Rectal smooth muscle tissue (tissue), 1 donor: ENCODE data around the gene CDR2.
A peak's percentile ranks its signal among the peaks of the same experiment; 100 is the strongest.
"Not testable (repeated sequence)": the region's sequence is repeated elsewhere in the genome, so short reads cannot be mapped to it uniquely, and the experiment has no call there.

Experiments used
- H3K27ac ChIP-seq: one replicate; pipeline ENCODE4 v1.7.0; 2013; ENCODE audit warnings: low read depth, low read length, inconsistent platforms
- H3K27me3 ChIP-seq: one replicate; pipeline ENCODE4 v1.7.0; 2013; ENCODE audit warnings: low read length; ENCODE audit not compliant: control insufficient read depth, insufficient read depth
- H3K36me3 ChIP-seq: one replicate; pipeline ENCODE4 v1.7.0; 2013; ENCODE audit warnings: low read length; ENCODE audit not compliant: control insufficient read depth, insufficient read depth
- H3K4me1 ChIP-seq: one replicate; pipeline ENCODE4 v1.7.0; 2013; ENCODE audit warnings: low read length; ENCODE audit not compliant: control insufficient read depth, insufficient read depth
- H3K4me3 ChIP-seq: one replicate; pipeline ENCODE4 v1.7.0; 2013; ENCODE audit warnings: low read length
- H3K9ac ChIP-seq: one replicate; pipeline ENCODE4 v1.7.0; 2013; ENCODE audit warnings: low read length

The CDR2 gene

DNA sequence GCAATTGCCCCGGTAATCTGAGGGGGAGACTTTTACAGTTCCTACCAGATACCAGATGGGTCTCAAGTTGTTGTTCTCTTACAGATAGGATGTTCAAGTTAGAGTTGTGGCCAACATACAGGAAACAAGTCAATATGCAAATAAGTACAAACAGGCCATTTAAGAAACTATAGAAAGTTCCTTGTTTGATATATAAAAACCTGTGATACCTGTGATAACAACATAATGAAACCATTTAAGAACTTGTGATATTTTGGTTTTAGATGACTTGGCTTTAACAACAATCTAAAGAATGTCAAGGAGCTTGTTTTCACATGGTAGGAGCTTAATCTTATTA is 16.8 kb downstream of the CDR2 start:
- Histone ChIP-seq H3K36me3 (peaks cover 11% of the 10 kb centered on the region), H3K4me3 (no peak overlapping the region), H3K27ac (no peak overlapping the region), H3K4me1 (peaks cover 9% of the 10 kb centered on the region), H3K27me3 (no peaks in the 10 kb centered on the region), H3K9ac (no peak overlapping the region)

DNA sequence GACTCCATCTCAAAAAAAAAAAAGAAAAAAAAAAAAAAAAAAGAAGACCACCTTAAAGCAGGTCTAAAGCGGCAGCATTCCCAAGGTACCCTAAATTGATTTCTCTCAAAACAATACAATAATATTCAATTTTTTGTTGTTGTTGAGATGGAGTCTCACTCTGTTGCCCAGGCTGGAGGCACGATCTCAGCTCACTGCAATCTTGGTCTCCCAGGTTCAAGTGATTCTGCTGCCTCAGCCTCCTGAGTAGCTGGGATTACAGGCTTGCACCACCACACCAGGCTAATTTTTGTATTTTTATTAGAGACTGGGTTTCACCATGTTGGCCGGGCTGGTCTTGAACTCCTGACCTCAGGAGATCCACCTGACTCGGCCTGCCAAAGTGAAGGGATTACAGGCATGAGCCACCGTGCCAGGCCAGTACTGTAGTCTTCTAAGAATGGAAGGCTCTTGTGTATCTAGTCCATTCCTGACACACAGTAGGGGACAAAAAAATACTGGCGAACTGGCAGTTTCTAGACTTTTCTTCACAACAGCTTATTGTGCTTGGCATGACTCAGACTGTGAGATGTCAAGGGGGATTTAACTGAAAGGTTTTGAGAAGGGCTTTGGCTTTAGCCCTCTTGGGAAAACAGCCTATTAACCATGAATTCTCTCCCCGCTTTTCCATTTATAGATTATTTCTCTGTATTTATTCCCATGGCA is 17.3 kb downstream of the CDR2 start:
- H3K27ac ChIP-seq = no peak overlapping the region
- H3K36me3 ChIP-seq = peaks cover 11% of the 10 kb centered on the region
- no peak overlapping the region for H3K9ac ChIP-seq
- H3K4me3 ChIP-seq = no peak overlapping the region
- peaks cover 9% of the 10 kb centered on the region for H3K4me1 ChIP-seq
- no peaks in the 10 kb centered on the region for H3K27me3 ChIP-seq

DNA sequence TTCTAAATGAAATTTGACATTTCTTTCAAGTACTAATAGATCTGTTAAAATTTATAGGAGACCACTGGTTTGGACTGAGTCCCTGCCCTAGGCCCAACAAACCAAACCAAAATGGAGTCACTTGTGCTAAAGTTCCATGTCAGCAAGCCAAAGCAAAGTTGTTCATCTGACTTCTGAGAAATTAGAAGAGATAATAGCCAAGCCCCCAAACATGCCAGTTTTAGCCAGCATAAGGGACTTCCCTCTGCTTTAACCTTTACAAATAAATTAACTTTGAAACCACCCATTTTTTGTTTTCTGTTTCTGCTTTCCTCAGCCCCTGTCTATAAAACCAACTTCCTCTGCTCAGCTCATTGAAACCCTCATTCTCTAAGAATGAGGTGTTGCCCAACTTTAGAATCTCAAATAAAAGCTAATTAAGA is 18.9 kb downstream of the CDR2 start:
- Histone ChIP-seq H3K27ac (no peak overlapping the region), H3K9ac (no peak overlapping the region), H3K36me3 (peaks cover 5% of the 10 kb centered on the region), H3K4me1 (peaks cover 9% of the 10 kb centered on the region), H3K4me3 (no peak overlapping the region), H3K27me3 (no peaks in the 10 kb centered on the region)

DNA sequence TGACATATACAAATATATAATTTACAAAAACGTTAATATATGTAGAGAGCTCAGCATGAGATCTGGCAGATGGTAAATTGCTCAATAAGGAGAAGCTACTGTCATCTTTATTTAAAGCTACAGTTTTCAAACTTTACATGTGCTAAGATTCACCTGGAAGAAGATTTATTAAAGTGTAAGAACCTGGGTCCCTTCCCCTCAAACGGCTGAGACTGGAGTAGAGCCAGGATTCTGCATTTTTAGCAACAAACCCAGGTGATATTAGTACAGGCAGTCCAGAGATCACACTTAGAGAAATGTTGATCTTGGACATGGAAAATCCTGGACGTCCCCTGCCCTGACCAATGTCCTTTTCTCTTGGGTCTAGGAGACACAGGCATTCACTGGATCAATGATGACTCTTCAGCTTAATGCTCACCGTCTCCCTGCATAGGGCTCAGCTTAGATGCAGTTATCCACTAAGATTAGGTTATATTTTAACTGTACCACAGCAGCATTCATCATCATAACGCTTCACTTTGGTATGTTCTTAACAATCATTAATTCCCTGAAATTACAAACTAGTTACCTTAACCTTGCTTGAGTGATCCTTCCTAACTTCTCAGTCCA is 20.4 kb downstream of the CDR2 start:
- H3K36me3 ChIP-seq = peaks cover 11% of the 10 kb centered on the region
- peak overlapping the region; percentile 73 for H3K27ac ChIP-seq
- peaks cover 9% of the 10 kb centered on the region for H3K4me1 ChIP-seq
- H3K27me3 ChIP-seq = no peaks in the 10 kb centered on the region
- H3K9ac ChIP-seq = no peak overlapping the region
- no peak overlapping the region for H3K4me3 ChIP-seq

DNA sequence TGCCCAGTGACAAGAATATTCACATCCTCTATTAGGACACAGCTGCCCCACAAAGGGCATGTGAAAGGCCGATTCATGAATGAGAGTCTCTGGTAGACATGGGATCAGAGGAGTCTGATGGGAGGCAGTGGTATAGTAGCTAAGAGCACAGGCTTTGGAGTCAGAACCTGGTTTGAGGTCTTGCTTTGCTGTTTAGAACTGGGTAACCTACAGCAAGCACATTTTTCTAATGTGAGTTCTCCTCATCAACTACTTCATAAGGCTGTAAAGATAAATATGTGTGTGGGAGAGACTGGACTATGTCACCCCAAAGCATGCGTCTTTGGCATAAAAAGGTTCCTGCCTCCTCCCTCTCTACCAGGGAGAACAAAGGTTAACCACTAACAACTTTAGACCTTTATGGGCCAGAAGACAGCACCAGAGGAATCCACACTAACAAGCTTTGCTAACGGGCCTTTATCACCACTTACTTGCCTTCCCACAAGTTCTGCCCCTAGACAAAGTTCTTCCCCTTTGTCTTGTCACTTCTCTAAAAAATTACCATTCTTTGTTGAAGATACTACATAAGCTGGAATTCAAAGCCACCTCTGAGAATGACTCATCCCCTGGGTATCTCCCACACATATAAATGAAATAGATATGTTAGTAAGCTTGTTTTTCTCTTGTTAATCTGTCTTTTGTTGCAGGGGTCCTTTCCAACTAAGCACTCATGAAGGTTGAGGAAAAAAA is 21.1 kb downstream of the CDR2 start:
- H3K27me3 ChIP-seq = no peaks in the 10 kb centered on the region
- H3K4me1 ChIP-seq = peaks cover 9% of the 10 kb centered on the region
- peak overlapping the region; percentile 73 for H3K27ac ChIP-seq
- H3K4me3 ChIP-seq = no peak overlapping the region
- H3K9ac ChIP-seq = no peak overlapping the region
- H3K36me3 ChIP-seq = peaks cover 11% of the 10 kb centered on the region

DNA sequence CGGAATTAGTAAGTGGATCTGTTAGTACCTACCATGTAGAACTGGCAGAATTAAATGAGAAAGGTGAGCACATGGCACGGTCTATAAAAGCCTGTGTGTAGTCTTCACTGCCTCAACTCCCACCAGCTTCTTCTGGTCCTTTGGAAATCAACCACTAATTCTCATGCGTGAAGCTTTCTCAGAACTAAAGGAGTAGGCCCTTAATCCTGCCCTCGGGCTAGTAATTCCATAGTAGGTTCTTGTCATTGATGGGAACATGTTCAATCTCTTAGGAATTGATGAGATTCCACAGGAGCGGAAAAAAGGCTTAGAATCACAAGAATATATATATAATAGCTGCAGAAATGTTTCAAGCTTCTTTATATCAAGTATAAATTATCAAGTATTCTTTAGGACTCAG is 21.7 kb downstream of the CDR2 start:
- Histone ChIP-seq H3K4me3 (no peak overlapping the region), H3K27me3 (no peaks in the 10 kb centered on the region), H3K36me3 (peaks cover 14% of the 10 kb centered on the region), H3K27ac (peak overlapping the region; percentile 73), H3K9ac (no peak overlapping the region), H3K4me1 (peaks cover 9% of the 10 kb centered on the region)

DNA sequence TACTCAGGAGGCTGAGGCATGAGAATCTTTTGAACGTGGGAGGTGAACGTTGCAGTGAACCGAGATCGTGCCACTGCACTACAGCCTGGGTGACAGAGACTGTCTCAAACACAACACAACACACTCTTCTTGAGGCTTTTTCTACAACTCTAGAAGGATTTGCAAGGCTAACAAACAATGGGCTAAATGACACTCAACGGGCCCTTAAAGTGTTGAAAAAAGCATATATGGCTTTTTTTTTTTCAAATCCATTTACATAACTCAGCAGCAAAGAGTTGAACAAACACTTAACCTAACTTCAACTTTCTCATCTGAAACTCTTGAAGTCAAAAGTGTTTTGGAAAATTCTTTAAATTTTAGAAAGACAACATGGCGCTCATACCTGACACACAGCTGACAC is 22.3 kb downstream of the CDR2 start:
- Histone ChIP-seq H3K27me3 (no peaks in the 10 kb centered on the region), H3K9ac (no peak overlapping the region), H3K4me1 (peaks cover 14% of the 10 kb centered on the region), H3K4me3 (no peak overlapping the region), H3K27ac (no peak overlapping the region), H3K36me3 (peaks cover 15% of the 10 kb centered on the region)

DNA sequence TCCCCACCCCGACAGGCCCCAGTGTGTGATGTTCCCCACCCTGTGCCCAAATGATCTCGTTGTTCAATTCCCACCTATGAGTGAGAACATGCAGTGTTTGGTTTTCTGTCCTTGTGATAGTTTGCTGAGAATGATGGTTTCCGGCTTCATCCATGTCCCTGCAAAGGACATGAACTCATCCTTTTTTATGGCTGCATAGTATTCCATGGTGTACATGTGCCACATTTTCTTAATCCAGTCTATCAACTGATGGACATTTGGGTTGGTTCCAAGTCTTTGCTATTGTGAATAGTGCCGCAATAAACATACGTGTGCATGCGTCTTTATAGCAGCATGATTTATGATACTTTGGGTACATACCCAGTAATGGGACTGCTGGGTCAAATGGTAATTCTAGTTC is 23.4 kb downstream of the CDR2 start:
- H3K36me3 ChIP-seq = peaks cover 23% of the 10 kb centered on the region
- not testable (repeated sequence) for H3K27me3 ChIP-seq, H3K9ac ChIP-seq, H3K4me3 ChIP-seq, H3K27ac ChIP-seq
- peaks cover 26% of the 10 kb centered on the region for H3K4me1 ChIP-seq

DNA sequence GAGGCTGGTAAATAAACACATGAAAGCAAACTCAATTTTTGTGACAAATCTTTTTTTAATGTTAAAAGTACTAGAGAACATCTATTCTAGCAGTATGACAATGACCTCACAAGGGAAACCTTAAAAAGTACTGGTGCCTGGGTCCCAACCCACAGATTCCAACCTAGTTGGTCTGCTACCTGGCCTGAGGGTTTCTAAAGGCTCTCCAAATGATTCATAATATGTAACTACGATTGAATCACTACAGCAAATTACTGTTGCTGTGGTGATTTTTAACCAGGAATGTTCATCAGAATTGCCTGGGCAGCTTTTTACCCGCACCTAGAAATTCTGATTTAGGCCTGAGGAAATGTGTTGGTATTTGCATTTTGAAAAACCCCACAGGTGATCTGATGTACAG is 26.1 kb downstream of the CDR2 start:
- no peaks in the 10 kb centered on the region for H3K27me3 ChIP-seq
- H3K27ac ChIP-seq = no peak overlapping the region
- peaks cover 21% of the 10 kb centered on the region for H3K36me3 ChIP-seq
- H3K9ac ChIP-seq = no peak overlapping the region
- H3K4me1 ChIP-seq = peaks cover 20% of the 10 kb centered on the region
- H3K4me3 ChIP-seq = no peak overlapping the region

DNA sequence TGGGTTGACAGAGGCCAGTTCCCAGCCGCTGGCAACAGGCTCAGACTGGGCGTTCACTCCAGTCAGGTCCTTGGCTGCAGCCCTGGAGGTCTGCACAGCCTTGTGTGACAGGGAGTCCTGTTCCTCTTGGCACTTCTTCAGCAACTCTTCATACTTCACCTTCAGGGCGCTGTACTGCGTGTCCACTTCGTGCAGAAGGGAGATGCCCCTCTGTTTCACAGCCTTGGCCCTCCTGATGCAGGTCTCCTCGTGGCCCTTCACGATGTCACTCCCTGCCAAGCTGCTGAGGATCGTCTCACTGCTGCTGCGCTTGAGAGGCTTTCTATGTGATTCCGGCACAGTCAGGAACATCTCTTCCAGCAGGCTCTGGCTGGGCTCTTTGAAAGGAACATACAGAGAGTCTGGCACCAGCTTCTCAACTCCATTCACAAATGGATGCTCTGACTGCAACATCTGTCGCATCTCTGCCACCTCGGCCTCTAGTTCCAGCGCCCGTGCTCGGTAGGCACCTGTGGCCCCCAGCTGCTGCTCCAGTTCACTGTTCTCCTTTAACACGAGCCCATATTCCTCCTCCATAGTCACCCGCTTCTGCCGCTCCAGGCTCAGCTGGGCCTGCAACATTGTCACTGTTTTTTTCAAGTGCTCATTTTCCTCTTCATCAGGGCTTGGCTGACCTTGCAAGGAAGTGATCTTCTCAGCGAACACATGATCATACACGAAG is 27.2 kb downstream of the CDR2 start:
- Histone ChIP-seq H3K4me1 (peaks cover 17% of the 10 kb centered on the region), H3K9ac (no peak overlapping the region), H3K27ac (peak overlapping the region; percentile 79), H3K36me3 (peaks cover 21% of the 10 kb centered on the region), H3K4me3 (peak overlapping the region; percentile 19), H3K27me3 (no peaks in the 10 kb centered on the region)

DNA sequence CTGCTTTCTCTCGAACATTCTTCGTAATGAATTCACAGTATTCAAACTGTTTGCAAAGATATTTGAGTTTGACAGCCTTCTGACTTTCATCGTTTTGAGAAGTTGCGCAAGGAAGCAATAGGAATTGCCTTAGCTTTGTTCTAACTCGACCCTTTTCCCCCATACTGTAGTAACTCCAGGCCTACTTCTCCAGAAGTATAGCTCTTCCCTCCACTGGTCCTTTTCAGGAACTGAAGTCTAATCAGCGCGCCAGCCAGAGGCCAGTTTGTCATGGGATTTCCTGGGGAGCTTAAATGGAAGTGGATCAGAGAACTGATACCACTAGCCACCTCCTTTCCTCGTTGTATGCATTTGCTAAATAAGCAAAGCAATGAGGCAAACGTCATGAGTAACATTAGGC is 27.9 kb downstream of the CDR2 start:
- Histone ChIP-seq H3K36me3 (peaks cover 21% of the 10 kb centered on the region), H3K27ac (peak overlapping the region; percentile 79), H3K4me3 (no peak overlapping the region)

DNA sequence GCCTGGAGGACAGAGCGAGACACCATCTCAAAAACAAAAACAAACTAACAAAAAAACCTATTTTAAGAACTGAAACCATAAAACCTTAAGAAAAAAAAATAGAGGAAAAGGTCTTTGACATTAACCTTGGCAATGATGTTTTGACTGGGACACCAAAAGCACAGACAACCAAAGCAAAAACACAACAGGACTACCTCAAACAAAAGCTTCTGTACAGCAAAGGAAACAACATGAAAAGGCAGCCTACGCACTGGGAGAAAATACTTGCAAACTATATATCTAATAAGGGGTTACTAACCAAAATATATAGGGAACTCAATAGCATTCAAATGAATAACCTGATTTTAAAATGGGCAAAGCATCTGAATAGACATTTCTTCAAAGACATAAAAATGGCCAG is 32.3 kb downstream of the CDR2 start:
- peaks cover 11% of the 10 kb centered on the region for H3K4me1 ChIP-seq

More for the DNA sequence above, 27.9 kb downstream of the CDR2 start:
- H3K27me3 ChIP-seq = no peaks in the 10 kb centered on the region
- no peak overlapping the region for H3K9ac ChIP-seq
- peaks cover 17% of the 10 kb centered on the region for H3K4me1 ChIP-seq

More for the DNA sequence above, 32.3 kb downstream of the CDR2 start:
- no peak overlapping the region for H3K9ac ChIP-seq
- peaks cover 7% of the 10 kb centered on the region for H3K36me3 ChIP-seq
- H3K4me3 ChIP-seq = no peak overlapping the region
- H3K27ac ChIP-seq = no peak overlapping the region
- H3K27me3 ChIP-seq = no peaks in the 10 kb centered on the region
